CD4-positive, alpha-beta T cell treated with Interleukin-4 for 4 hours (primary cell): ENCODE data around the gene POLRMT.

Source experiments
- DNase-seq: peaks from one replicate; pipeline ENCODE4 v3.0.0-alpha.2; 2020

Gene POLRMT

DNA sequence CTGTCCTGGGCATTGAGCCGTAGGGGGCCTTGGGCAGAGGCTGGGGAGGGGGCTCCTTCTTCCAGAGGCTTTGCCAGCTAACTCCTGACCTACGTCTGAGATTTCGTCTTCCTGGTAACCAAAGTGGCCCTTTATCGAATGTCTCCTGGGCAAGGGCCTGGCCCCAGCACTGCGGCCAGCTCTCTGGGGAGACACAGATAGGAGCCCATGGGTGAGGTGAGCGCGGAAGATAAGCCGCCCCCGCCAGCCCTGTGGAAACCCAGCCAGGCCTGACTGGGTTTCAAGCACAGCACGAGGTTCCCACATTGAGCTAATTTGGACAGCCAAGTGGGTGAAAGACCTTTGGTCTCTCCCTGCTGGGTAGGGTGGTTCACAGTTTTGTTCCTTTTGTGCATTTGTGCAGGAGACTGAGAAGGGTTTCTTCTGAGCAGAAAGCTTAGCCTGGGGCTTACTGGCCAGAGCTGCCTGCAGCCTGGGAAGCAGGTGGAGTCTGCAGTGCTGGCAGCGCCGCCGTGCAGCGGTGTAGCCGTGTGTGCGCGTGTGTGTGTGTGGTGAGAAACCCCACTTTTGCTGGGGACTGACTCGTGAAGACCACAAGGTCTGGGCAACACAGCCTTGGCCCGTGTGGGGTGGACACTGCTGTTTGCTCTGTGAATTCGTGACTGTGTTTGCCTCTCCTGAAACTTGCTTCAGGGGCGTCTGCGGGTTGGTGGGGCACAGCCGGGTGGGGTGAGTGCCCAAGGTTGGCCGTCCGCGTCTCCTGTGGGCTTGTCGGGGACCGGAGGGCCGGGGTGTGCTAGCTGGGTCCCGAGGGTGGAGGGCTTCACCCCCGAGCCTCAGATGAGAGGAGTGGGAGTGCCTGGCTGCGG lies 58.4 kb downstream of the POLRMT start:
- DNase-seq, result no peak

DNA sequence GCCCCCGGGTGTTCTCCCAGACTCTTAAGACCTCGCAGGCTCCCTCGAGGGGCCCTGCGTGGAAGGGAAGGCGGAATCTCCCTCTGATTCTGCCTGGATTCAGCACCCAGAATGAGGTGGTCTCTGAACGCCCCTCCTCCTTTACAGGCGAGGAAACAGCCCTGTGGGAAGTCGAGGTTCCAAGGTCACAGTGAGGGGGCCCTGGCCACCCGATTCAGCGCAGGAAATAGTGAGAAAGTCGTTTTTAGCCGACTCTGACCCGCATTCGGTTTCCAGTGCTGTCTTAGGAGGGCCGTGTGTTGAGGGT lies 59.9 kb downstream of the POLRMT start:
- DNase-seq, result no peak

DNA sequence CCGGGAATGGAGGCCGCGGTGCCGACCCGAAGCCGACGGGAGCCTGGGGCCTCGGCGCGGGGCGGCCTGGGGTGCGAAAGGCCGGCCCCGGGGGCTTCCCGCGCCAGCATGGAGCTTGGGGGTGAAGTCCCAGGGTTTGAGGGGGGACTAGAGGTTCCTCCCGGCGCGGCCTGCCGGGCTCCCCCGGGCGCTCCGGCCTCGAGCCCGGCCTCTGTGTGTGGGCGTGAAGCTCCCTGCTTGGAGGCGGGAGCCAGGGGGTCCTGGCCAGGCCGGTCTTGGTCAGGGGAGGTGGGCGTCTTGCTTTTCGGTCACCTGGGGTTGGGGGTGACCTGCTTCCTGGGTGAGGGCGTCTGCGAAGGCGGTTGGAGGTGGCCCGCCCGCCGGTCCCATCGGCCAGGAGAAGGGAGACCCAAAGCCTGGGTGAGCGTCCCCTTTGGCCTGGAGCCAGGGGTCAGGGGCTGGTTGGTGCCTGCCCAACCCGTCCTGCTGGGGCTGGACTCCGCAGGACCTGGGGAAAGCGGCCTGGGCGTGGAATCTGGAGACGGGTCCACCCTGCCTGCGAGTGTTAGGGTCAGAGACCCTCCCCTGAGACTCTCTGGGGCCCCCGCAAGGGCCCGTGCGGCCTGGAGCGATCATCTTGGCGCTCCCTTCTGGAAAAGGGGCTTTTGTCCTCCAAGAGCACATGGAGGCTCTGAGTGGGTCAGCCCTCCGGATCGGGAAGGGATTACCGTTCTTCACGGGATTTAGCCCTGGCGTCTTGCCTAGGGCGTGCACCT lies 60.4 kb downstream of the POLRMT start:
- DNase-seq, result no peak

DNA sequence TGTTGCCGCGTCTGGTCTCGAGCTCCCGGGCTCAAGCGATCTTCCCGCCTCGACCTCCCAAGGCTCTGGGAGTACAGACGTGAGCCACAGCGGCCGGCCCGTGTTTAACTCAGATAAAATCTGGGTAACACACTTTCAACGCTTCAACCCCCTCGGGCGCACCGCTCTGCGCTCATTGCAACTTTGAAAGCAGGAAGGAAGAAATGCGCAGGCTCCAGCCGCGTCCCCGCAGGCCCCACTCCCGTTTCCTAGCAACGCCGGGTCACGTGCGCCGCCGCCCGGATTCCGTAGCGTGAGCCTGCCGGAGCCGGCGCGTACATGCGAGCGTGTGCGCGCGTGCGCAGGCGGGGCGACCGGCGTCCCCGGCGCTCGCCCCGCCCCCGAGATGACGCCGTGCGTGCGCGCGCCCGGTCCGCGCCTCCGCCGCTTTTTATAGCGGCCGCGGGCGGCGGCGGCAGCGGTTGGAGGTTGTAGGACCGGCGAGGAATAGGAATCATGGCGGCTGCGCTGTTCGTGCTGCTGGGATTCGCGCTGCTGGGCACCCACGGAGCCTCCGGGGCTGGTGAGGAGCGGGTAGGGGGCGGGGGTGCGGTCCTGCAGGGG lies 61.1 kb downstream of the POLRMT start, which contains the start of gene BSG:
TSS of gene BSG (plus strand) at position 457 of the 603 bp plus-strand sequence. CDS start at position 496, 39 bp downstream.
- peak; percentile 98 for DNase-seq

DNA sequence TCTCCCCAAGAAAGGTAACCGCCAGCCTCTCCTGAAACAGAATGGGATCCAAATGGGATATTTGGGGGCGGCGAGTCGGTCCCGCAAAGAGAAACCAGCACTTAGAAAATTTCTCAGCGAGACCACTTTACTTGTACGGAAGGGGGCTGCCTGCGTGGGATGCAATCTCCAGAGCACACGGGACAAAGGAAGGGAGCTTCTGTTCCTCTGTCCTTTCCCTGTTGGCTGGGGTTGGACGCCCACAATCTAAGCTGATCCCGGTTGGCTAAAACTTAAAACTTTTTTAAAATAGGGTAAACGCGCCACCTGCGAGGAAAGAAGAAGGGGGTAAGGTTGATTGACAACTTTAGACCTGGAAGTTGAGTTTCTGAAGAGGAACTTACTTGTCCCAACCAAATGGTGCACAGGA lies 61.8 kb downstream of the POLRMT start:
- peak; percentile 13 for DNase-seq

DNA sequence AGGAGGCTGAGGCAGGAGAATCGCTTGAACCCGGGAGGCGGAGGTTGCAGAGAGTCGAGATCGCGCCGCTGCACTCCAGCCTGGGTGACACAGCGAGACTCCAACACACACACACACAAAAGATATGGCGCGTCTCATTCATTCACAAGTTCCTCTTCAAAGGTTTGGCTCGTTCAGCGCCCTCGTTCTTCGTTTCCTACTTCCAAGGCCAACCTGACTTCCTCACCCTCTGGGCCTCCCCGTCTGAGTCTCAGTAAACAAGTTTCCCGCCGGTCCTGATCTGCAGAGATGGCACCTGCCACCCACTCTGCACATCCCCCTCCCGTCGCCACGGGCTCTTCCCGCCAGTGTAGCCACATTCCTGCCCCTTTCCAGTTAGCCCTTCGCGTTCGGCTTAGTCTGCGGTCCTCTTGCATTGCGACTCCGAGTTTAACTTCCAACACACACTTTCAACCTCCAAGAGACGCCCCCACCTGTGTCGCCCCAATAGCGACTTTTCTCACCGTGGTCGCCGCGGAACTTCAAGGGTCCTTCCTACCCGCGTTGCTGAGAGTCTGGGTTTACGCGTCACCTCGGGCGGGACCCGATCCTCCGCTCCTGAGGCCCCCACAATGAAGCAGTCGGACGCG lies 62.3 kb downstream of the POLRMT start:
- peak; percentile 56 for DNase-seq

DNA sequence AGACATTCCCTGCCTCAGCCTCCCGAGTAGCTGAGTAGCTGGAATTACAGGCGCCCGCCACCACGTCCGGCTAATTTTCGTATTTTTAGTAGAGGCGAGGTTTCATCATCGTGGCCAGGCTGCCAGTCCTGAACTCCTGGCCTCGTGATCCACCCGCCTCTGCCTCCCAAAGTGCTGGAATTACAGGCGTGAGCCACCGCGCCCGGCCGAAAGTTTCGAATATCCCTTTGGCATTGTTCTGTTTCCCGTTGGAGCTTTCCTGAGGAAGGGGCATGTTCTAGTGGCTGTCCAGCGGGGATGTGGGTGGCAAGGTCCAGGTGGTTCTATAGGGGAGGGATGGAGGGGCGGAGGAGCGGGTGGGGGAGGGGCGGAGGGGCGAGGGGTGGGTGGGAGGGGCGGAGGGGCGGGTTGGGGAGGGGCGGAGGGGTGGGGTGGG lies 63.1 kb downstream of the POLRMT start:
- no peak for DNase-seq

DNA sequence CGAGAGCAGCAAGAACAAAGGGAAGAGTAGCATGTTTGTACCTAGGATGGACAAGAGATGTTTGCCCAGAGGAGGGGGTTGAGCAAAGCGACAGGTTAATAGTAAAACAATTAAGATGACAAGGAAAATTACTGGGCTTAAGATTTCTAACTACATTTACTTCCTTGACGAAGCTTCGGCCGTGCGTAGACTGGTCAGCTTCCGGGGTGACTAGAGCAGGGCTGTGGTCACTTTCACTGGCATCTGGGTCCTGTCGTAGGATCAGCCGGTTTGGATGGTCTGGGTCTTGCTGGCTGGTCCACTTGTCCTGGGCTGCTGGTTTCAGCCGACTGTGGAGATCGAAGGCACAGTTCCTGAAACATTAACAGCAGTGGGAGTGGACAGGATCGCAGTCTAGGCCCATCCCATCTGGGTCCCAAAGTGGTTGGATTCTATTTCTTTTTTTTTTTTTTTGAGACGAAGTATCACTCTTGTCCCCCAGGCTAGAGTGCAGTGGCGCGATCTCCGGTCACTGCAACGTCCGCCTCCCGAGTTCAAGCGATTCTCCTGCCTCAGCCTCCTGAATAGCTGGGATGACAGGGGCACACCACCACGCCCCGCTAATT lies 65.9 kb downstream of the POLRMT start:
- DNase-seq, result no peak
